Erythroblast (primary cell): Measurements from ENCODE around the gene GPS1.
A peak's percentile ranks its signal among the peaks of the same experiment; 100 is the strongest.

Experiments
- DNase-seq, 2 experiments: peaks; one replicate each; lab custom pipeline; 2025; lab: John Stamatoyannopoulos, UW
- GATA1 ChIP-seq: IDR thresholded peaks from 2 replicates; pipeline ENCODE4 v1.6.1; 2011; ENCODE audit warnings: low read depth, mild to moderate bottlenecking, control low read depth, low read length, moderate library complexity
- POLR2A ChIP-seq: IDR thresholded peaks from 2 replicates; pipeline ENCODE4 v1.6.1; 2011; ENCODE audit warnings: mild to moderate bottlenecking, low read length

GPS1 gene

GRCh38 chr17:82058230-82058854 is 6.6 kb downstream of the GPS1 start:
- no peak for TF ChIP-seq GATA1
- no peak for TF ChIP-seq POLR2A

GRCh38 chr17:82058855-82059249 is 7.2 kb downstream of the GPS1 start:
- no peak for TF ChIP-seq GATA1
- no peak for TF ChIP-seq POLR2A
- DNase-seq, result no peak

More at GRCh38 chr17:82058230-82058854, 6.6 kb downstream of the GPS1 start:
- DNase-seq, result no peak

GRCh38 chr17:82059272-82060000 is 7.7 kb downstream of the GPS1 start:
- TF ChIP-seq POLR2A (no peak), GATA1 (no peak)
- DNase-seq, result no peak

- no peak for DNase-seq
- no peak for TF ChIP-seq POLR2A
- TF ChIP-seq GATA1, result no peak
These were observed 8.3 kb downstream of the GPS1 start for GRCh38 chr17:82060001-82060380.

- no peak for DNase-seq
- TF ChIP-seq GATA1 (no peak), POLR2A (no peak)
These were observed 8.9 kb downstream of the GPS1 start for GRCh38 chr17:82060614-82061013.

- DNase-seq, result no peak
- no peak for TF ChIP-seq POLR2A
- TF ChIP-seq GATA1, result no peak
These were observed 9.6 kb downstream of the GPS1 start for GRCh38 chr17:82061047-82061925.

- no peak for TF ChIP-seq POLR2A
- TF ChIP-seq GATA1, result no peak
- no peak for DNase-seq
These were observed 10.6 kb downstream of the GPS1 start for GRCh38 chr17:82062076-82062983.

- TF ChIP-seq GATA1, result no peak
- TF ChIP-seq POLR2A, result no peak
- no peak for DNase-seq
These were observed 11.3 kb downstream of the GPS1 start for GRCh38 chr17:82062984-82063368.

GRCh38 chr17:82063424-82064415 is 12.0 kb downstream of the GPS1 start:
- DNase-seq, result no peak
- TF ChIP-seq GATA1, result no peak
- no peak for TF ChIP-seq POLR2A

GRCh38 chr17:82064433-82065192 is 12.9 kb downstream of the GPS1 start:
- TF ChIP-seq GATA1 (no peak), POLR2A (no peak)
- no peak for DNase-seq

GRCh38 chr17:82065193-82065637 is 13.5 kb downstream of the GPS1 start:
- TF ChIP-seq POLR2A, result no peak
- no peak for TF ChIP-seq GATA1
- peak; percentile 73 to 77 for DNase-seq
